LHCN-M2 (cell line): ENCODE results near the gene ZBTB16. TPM values are rescaled to one million over a fixed set of nuclear protein-coding genes. Genes with fewer than 3 reads are reported as not detected.

Source experiments
- DNase-seq: peaks from one replicate; pipeline ENCODE4 v3.0.0-alpha.2; 2012; ENCODE audit warnings: low read depth
- total RNA-seq: library from RNA; depleted of rRNA; stranded (reverse); fragments of >200 nt; gene quantifications from 2 replicates; pipeline ENCODE4 v1.2.3, GENCODE V29; 2014

The ZBTB16 gene
- total RNA-seq, 1 experiment from 2014 or later, result 4.3 TPM

DNA sequence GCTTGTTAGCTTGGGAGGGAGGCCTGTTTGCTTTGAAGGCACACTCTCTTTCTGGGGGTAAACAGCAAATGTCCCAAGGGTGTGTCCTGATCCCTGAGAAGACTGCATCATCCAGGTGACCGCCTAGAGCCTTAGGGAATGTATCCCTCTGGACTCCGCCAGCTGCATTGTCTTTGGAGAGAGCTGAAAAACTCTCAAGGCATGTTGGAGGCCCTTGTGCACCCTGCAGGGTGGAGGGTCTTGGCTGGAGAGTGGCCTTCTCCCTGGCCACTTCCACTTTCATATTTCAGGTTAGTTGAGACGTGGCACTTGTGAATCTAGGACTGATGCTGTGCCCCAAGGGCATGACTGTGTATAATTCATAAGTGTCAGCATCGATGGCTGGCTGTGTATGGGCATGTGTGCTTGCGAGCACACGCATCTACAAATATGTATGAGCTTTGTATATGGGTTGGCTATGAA, 70.6 kb downstream of the ZBTB16 start:
- DNase-seq, result no peak

GRCh38 chr11:114130629-114131277, 71.2 kb downstream of the ZBTB16 start:
- no peak for DNase-seq

- no peak for DNase-seq
These were observed 72.0 kb downstream of the ZBTB16 start for GRCh38 chr11:114131461-114131864.

DNA sequence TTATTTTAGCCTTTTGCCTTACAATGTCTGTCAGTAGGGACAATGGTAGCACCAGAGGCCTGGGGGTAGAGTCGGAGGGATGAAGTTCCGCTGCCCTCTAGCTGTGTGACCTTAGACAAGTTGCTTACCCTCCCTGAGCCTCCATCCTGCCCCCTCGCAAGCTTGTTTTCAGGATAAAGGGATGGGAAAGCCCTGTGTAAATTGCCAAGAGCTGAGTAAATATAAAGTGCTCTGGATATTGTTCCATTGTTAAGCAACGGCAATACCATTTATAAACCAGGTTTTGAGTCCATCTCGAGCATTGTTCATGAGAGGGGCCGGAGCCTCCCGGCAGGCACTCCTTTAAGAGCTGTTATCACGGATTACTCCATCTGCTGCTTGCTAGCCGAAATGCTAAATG, 72.9 kb downstream of the ZBTB16 start:
- no peak for DNase-seq

- peak; percentile 71 for DNase-seq
These were observed 73.5 kb downstream of the ZBTB16 start for GRCh38 chr11:114132944-114133394.

DNA sequence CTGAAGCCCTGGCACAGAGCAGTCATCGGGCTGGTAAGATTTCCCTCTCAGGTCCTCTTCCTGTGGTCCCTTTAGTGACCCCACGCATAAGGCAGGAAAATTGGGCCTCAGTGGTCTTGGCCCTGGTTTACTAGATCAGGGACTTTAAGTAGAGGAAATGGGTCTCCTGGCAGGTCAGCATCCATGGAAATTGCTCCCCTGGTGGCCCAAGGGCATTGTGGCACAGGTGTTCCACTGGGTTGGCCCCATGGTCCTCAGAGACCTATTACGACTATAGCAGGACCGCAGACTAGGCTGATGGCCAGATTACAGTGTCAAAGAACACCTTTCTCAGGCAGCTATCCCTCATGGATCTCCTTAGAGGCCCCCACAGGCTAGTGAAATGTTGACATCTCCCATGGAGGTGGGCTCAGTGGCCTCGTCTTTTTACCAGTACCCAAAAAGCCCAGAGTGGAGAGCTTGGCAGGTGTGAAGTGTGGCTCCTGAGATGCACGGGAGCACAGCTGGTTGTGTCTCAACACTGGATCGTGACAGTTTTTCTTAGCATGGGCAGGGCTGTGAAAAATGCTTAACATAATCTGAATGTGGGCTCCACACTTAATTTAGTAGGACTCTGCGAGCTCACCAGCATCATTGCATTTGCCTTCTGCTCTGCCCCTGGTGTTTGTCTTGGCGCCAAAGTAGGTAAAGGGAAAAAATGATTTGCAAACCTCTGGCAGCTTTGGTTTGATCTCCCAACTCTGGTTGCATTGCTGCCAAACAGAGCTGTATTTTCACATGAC, 74.2 kb downstream of the ZBTB16 start:
- DNase-seq, result no peak

GRCh38 chr11:114134870-114135269, 75.4 kb downstream of the ZBTB16 start:
- peak; percentile 73 for DNase-seq

- DNase-seq, result peak; percentile 70
These were observed 76.2 kb downstream of the ZBTB16 start for GRCh38 chr11:114135737-114136151.

- DNase-seq, result no peak
These were observed 77.5 kb downstream of the ZBTB16 start for GRCh38 chr11:114136686-114137640.

GRCh38 chr11:114137838-114138237, 78.3 kb downstream of the ZBTB16 start:
- no peak for DNase-seq

DNA sequence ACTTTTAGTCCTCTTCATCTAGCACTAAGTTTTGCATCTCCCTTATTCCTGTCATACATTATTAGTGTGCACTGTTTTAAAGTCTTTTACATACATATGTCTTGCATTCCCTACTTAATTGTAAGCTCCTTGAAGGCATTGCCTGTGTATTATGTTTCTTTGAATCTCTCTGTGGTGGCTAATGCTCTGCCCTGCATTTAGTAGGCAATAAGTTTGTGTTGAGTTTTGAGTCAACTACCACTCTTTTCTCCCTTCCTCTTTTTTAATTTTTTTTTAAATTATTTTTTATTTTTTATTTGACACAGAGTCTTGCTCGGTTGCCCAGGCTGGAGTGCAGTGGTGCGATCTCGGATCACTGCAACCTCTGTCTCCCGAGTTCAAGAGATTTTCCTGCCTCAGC, 78.9 kb downstream of the ZBTB16 start:
- no peak for DNase-seq

DNA sequence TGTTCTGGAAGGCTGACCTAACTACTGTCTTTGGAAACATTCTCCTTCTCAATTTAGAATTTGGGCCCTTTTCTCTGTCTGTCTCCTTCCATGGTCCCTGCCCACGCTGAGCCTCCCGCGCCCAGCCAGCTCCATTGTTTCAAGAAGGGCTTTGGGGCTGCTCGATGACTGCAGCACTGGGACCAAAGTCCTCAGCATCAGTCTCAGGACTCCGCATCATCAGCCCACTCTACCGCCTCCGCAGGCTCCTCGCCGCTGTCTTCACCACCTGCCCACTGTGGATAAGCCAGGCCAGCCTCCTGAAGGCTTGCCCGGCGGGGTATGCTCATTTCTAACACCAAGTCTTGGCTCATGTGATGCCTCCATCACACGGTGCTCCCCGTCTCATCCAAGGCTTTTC, 81.3 kb downstream of the ZBTB16 start:
- DNase-seq, result no peak

- DNase-seq, result no peak
These were observed 82.5 kb downstream of the ZBTB16 start for GRCh38 chr11:114141863-114142580.

DNA sequence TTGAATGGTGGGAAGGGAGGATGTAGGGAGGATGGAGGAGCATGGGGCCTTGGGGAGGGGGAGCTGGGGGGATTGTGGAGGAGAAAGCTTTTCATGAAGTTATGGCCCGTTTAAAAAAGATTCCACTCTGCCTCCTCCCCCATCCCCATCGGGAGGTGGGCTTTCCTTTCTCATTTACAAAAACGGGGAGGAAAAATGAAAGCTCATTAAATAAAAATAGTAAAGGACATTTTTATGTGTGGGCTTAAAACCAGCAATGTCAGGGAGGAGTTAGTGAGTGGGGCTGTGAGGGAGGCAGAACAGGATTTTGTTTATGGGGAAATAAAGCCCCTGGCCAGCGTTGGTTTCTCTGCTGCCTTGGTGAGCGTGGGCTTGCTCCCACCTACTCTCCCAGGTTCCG, 83.2 kb downstream of the ZBTB16 start:
- no peak for DNase-seq

GRCh38 chr11:114145166-114145775, 85.8 kb downstream of the ZBTB16 start:
- no peak for DNase-seq

DNA sequence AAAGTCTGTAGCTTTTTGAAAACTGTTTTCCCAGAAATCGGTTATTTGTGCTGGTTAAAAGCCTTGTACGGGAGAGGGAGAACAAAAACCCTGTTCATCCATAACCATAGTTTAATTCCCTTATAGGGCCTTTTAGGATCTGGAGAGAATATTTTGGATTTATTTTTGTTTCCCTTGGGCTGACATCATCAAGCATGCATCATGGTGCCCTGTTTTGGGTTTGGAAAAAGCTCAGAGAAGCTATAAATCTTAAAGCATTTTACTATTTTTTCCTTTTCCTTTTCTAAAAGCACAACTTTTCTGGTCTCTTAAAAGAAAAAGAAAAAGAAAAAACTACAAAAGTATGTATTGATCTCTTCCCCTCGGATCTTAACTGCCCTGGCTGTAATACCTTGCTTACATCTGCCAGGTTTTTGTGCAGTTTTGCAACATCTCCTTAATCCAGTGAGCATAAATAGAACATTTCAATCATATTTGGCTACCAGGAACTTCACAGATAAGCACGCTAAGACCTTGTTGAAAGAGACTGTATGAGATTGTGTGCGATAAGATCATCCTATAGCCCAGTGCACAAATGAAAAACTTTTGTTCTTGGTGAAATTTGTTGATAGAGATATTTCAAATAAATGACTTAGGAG, 88.0 kb downstream of the ZBTB16 start:
- no peak for DNase-seq

GRCh38 chr11:114148013-114148382, 88.5 kb downstream of the ZBTB16 start:
- DNase-seq, result no peak

GRCh38 chr11:114149689-114150407, 90.3 kb downstream of the ZBTB16 start:
- DNase-seq, result peak; percentile 70

DNA sequence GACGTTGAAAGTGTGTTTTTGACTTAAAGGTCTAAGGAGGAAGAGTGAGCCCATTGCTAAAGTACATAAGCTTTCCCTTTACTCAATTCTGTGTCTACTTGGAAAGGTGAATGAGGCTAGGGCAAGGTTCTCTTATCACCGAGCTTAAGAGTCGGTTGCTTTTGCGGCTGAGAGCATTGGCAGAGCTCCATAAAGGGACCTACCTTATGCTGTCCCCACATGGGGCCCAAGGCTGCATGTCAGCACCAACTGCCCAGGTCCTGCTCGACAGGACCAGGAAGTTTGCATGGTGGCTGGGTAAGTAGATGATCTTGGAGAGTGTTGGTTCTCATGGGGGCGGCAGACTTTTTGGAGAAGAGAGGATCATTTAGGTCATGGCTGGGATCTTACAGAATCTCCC, 91.2 kb downstream of the ZBTB16 start:
- DNase-seq, result no peak

GRCh38 chr11:114151631-114152030, 92.1 kb downstream of the ZBTB16 start:
- DNase-seq, result no peak
